HG03103 (cell line): ENCODE measurements around the gene GNB3.

Experiments
- ATAC-seq: cut with Tn5 transposase; IDR thresholded peaks from one replicate; pipeline ENCODE4 v1.9.1; 2021; ENCODE audit warnings: low read depth; ENCODE audit not compliant: unreplicated experiment

The GNB3 gene

DNA sequence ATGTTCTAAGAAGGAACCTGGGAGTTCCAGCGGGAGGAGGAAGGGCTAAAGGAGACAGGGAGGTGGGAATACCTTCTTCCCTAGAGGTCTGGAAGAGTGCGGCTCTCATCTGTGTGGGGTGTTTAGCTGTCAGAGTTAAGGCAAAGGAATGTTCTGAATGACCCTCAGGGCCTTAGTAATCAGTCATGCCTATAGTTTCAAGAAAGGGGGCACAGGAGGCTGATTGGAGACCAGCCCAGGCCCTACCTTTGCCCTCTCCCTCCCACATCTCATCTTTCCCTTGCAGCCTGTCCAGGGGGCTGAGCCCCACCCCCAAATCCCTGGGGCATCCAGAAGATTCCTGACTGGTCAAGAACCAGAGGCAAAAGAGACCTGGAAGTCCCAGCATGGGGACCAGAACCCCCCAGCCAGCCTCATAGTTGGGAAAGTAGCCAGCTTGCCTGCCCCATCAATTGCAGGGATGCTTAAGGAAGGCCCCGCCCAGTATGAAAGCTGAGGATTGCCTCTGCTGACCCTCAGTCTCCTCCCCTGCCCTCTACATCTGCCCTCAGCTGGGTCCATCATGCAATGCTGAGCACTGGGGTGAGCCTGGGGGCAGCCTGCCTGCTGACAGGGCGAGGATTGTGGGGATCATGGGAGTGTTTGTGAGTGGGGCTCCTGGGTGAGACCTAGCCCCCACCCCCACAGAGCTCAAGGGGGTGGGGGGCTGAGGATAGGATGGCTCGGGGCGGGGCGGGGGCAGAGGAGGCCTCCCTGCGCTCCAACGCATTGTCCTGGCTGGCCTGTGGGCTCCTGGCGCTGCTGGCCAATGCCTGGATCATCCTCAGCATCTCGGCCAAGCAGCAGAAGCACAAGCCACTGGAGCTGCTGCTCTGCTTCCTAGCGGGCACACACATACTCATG, 17.3 kb upstream of the GNB3 start:
- ATAC-seq = no peak

GRCh38 chr12:6824085-6824775, 16.5 kb upstream of the GNB3 start:
- ATAC-seq = no peak

DNA sequence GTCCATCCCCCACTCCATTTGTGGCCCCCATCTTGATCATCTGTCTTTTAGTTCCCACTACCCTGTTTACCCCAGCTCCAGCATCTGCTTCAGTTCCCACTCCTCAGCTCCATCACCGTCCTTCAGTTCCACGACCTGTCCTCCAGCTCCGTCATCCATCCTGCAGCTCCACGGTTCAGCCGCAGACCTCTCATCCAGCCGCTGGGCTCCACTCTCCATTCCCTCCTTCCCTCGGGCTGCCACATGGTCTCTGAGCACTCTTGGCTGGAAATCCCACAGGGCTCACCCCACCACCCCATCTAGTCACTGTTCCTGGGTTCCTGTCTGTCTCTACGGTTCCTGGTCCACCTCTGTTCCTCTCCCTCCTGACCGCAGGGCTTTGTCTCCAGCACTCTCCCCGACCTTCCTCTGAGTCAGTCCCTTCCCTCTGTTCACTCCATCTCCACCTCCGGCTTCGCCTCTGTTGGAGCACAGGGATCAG, 15.8 kb upstream of the GNB3 start:
- ATAC-seq = no peak

DNA sequence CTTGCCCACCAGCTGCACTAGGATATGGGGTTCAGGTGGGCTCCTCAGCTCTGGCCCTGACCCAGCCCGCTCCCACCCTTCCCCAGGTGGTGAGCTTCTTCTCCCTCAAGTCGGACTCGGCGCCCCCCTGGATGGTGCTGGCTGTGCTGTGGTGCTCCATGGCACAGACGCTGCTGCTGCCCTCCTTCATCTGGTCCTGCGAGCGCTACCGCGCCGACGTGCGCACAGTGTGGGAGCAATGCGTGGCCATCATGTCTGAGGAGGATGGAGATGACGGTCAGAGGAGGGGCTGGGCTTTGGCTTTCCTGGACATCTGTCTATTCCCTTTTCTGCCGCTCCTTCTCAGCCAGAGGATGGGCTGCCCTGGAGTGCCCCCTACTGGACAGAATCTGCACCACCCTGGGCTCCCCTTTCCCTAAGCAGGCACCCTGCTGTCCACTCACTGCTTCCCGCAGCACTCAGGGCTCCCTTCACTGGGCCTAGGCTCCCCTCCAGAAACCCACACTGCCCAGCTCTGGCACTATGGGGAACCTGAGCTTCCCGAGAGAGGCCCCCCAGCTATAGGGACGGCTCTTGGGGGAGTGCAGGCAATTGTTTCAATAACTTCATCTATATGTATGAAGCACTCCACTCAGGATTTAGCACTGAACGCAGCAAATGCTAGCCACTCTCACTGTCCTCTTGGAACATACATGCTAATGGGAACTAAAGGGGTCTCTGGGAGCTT, 15.2 kb upstream of the GNB3 start:
- ATAC-seq = no peak

GRCh38 chr12:6826125-6826733, 14.5 kb upstream of the GNB3 start:
- no peak for ATAC-seq

DNA sequence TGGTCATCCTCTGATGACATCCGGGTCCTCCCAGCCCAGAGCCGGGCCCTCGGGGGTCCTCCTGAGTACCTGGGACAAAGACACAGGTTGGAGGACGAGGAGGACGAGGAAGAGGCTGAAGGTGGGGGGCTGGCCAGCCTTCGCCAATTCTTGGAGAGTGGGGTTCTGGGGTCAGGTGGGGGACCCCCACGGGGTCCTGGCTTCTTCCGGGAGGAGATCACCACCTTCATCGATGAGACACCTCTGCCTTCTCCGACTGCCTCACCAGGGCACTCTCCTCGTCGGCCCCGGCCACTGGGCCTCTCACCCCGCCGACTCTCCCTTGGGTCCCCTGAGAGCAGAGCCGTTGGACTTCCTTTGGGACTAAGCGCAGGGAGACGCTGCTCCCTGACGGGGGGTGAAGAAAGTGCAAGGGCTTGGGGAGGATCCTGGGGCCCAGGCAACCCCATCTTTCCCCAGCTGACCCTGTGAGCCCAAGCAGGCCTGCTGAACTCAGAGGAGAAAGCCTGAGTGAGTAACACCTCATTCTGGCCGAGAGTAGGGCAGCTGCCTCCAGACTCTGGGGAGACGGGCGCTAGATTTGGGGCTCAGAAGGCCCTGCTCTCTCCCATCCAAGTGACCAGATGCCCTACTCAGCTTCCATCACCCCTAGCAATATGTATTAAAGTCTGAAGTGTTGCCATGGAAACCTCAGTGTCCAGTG, 13.8 kb upstream of the GNB3 start:
- no peak for ATAC-seq

GRCh38 chr12:6827437-6827911, 13.3 kb upstream of the GNB3 start:
- no peak for ATAC-seq

- ATAC-seq = no peak
These were observed 12.5 kb upstream of the GNB3 start, which contains the start of gene P3H3 for GRCh38 chr12:6827982-6828780. TSS of gene P3H3 (plus strand) at chr12:6828407. CDS start at chr12:6828441, 34 bp downstream.

GRCh38 chr12:6828781-6829535, 11.8 kb upstream of the GNB3 start:
- ATAC-seq = no peak

GRCh38 chr12:6829536-6830220, 11.0 kb upstream of the GNB3 start:
- no peak for ATAC-seq

DNA sequence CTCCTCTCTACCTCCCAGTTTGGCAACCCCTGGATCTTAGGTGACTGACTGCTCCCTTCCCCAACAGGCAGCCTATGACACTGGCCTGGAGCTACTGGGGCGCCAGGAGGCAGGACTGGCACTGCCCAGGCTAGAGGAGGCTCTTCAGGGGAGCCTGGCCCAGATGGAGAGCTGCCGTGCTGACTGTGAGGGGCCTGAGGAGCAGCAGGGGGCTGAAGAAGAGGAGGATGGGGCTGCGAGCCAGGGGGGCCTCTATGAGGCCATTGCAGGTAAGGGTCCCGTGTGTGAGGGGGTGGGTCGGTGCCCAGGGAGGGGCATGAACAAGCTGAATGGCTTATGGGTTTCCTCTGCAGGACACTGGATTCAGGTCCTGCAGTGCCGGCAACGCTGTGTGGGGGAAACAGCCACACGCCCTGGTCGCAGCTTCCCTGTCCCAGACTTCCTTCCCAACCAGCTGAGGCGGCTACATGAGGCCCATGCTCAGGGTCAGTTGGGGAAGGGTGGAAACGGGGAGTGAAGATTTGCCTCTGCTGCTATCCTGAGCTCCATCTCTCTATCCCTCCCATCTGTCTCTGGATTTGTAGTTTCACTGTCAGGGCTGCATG, 10.3 kb upstream of the GNB3 start:
- ATAC-seq = no peak

DNA sequence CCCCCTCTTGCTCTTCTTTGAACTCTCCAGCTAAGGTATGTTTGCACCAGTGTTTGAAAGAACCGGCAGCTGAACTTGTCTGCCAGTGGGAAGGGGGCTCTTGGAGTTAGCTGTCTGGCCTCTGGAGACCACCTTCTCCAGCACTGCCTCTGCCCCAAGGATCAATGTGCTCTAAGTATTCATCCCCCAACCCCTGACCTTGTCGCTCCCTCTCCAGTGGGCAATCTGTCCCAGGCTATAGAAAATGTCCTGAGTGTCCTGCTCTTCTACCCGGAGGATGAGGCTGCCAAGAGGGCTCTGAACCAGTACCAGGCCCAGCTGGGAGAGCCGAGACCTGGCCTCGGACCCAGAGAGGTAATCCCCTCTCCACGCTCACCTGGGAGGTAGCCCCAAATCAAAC, 9.7 kb upstream of the GNB3 start:
- no peak for ATAC-seq

GRCh38 chr12:6831450-6831995, 9.2 kb upstream of the GNB3 start:
- no peak for ATAC-seq

DNA sequence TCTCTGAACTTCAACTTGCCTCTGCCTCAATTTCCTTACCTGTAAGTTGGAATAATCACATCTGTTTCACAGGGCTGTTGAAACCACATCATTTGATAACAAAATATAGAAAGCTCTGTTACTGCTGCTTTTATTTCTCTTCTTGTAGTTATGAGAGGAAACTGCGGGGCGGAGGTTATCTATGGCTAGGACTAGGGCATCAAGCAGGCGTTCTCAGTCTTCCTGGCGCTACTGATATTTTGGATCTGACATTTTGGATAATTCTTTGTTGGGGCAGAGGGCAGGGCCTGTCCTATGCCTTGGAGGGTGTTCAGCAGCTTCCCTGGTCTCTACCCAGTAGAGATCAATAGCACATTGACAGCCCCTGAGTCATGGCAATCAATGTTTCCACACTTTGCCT, 8.6 kb upstream of the GNB3 start:
- ATAC-seq = no peak

DNA sequence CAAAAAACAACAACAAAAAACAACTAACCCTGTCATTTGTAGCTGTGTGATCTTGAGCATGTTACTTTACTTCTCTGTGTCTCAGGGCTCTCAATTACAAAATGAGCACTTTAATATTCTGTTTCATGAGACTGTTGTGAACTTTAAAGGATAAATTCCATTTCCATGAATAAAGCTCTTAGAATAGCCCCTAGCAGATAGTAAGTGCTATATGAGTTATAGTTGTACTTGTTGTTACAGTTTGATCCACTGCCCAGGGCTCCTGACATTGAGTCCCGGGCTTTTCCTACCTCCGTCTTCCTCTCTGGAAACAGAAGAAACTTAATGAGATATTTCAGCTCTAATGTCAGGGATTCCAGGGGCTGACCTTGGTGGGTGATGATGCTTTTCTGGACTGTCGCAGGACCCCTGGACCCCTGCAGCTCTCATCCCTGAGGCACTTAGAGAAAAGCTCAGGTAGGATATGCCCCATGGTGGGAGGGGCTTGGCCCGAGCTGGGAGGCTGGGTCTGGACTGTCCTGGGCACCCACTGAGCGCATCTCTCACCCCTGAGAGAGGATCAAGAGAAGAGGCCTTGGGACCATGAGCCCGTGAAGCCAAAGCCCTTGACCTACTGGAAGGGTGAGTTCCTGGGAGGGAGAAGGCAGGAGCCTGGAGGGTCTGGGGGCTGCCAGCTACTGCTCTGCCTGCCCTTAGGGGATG, 7.4 kb upstream of the GNB3 start:
- ATAC-seq = no peak

- no peak for ATAC-seq
These were observed 6.5 kb upstream of the GNB3 start for GRCh38 chr12:6834254-6834653.

- ATAC-seq = no peak
These were observed 5.9 kb upstream of the GNB3 start for GRCh38 chr12:6834873-6835272.
